ENCODE data around the gene CCDC12. TPM values are rescaled to one million over a fixed set of nuclear protein-coding genes. Genes with fewer than 3 reads are reported as not detected.

CCDC12 gene
- total and polyA plus RNA-seq, 9 of the 15 experiments (the other 6 are each of a cell fraction or from before 2014, with no cell fraction given), result 8.9 to 201 (median 86.9) TPM

DNA sequence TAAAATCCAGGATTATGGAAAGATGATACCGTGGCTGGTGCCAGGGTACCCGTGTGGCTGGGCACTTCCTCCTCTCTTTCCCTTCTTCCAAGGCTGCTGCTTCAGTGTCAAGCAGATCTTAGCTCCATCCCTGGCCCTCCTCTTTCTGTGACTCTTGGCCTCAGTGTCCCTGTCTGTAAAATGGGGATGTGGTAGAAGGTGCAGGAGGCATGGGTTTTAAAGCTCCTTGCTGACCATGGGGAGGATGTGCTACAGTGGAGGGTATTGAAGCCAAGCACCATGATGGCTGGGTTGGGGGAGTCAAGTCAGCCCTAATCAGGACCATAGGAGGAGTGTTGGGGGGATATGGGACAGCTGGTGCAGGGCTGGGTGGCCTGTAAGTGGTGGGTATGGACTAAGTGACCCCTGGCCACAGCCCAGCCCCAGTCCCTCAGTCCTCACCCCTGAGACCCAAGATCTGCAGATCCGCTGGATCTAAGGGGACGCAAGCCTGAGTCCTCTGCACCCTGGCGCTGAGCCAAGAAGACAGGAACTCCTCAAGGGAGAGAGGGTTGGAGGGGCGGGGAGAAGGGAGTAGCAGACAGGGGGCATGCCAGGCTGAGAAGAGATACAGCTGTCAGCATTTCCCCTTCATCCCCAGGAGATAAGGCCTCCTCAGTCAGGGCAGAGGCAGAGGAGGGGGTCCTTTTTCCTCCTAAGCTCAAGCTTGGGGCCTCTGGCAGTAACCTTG lies 87.0 kb downstream of the CCDC12 start (continued):
- TF ChIP-seq PREB (CRISPR knock-in tag; IDR thresholded peaks at IDR 0.05) (no peak), BCOR (IDR thresholded peaks at IDR 0.05) (peak; percentile 90), SUPT5H (IDR thresholded peaks at IDR 0.05) (no peak), ADNP (tag; IDR thresholded peaks at IDR 0.05) (peak; percentile 60; the same call in 1 of the 2 replicates)

DNA sequence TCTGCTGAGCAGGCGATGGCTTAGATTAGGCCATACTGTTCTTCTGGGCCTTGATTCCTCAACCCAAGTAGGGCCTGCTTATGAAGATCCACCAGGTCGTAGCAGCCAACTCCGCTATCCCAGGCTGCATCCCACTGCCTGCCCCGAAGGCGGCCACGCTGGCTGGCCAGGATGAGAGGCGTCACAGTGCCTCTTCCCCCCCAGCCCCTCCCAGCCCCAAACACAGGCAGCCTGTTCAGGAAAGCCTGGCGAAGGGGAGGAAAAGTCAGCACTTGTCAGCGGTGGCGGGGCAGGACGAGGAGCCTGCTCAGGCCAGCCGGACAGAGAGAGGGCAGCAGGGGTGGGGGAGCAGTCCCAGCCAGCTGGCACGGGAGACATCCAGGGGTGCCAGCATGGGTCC lies 87.8 kb downstream of the CCDC12 start:
- no peak overlapping the region for H3K4me2 ChIP-seq (ENCODE audit: insufficient read depth, low read length)
- H3K9ac ChIP-seq (ENCODE audit: insufficient read depth in 1 of 2, low read depth in 2 of 2, low read length in 2 of 2), result 0 out of 4 replicates have a peak overlapping the region, but pooled peaks of 1 of the 2 experiments have one; percentile 3
- no peak overlapping the region for H3K27ac ChIP-seq (ENCODE audit: extremely low read depth, low read depth, low read length)
- DNase-seq (ENCODE audit: extremely low read depth in 1 of 4, low spot score in 3 of 4), result no peak
- H3K9me3 ChIP-seq (replicated peaks; ENCODE audit: control insufficient read depth, insufficient read depth, low read depth, low read length), result no peaks in the 10 kb centered on the region
- peaks cover 30% of the 10 kb centered on the region for H4K20me1 ChIP-seq (replicated peaks; ENCODE audit: control insufficient read depth, insufficient read depth, low read length)
- ATAC-seq, result no peak; the same call in 2 of the 3 replicates
- H3K9me1 ChIP-seq (ENCODE audit: control insufficient read depth, insufficient read depth, low read length), result no peaks in the 10 kb centered on the region
- no peak overlapping the region for H3K4me3 ChIP-seq
- H3K27me3 ChIP-seq (ENCODE audit: control insufficient read depth in 2 of 2, insufficient read depth in 2 of 2, low read length in 2 of 2), result peaks cover 41 to 86% of the 10 kb centered on the region in 2 experiments
- no peak for FAIRE-seq
- ChIA-PET POLR2A (interaction anchor here (1.7 kb wide), 1 partner anchor 11 kb away, joined by 5 read pairs; the partner anchor contains the start of gene PTH1R), CTCF (ENCODE audit: low intra/inter-chr PET ratio) (no interaction called here)
- H2AFZ ChIP-seq (ENCODE audit: low read depth, low read length), result no peak overlapping the region
- in situ Hi-C loops (cut with MboI) (no loop called here), intact Hi-C loops (cut with micrococcal nuclease) (no loop called here)
- WGBS (ENCODE audit: insufficient coverage, low coverage, missing lambda C conversion rate), result 7% methylated on average over 13 of the region's 13 CpGs
- H3K4me1 ChIP-seq (replicated peaks in 1 of 2; ENCODE audit: control insufficient read depth in 2 of 2, insufficient read depth in 2 of 2, low read length in 2 of 2), result peaks cover 0 to 21% of the 10 kb centered on the region in 2 experiments; a peak in 3 of 5 replicates
- BruUV-seq (replicated peaks), result no TSS peak
- no peaks in the 10 kb centered on the region for H3K79me2 ChIP-seq (ENCODE audit: control insufficient read depth, insufficient read depth, low read length)
- H3K36me3 ChIP-seq (ENCODE audit: control insufficient read depth, insufficient read depth, low read length), result no peaks in the 10 kb centered on the region
- TF ChIP-seq FOXP1 (CRISPR knock-in tag; IDR thresholded peaks at IDR 0.05) (no peak), ZNF280A (IDR thresholded peaks at IDR 0.05; ENCODE audit: low read depth, partially characterized antibody) (no peak), TAF1 (IDR thresholded peaks at IDR 0.05; ENCODE audit: control insufficient read depth, extremely low read depth, insufficient read depth, low read length, severe bottlenecking) (no peak), HMGXB4 (CRISPR knock-in tag; IDR thresholded peaks at IDR 0.05) (no peak)
- TF ChIP-seq, protein P1, sequence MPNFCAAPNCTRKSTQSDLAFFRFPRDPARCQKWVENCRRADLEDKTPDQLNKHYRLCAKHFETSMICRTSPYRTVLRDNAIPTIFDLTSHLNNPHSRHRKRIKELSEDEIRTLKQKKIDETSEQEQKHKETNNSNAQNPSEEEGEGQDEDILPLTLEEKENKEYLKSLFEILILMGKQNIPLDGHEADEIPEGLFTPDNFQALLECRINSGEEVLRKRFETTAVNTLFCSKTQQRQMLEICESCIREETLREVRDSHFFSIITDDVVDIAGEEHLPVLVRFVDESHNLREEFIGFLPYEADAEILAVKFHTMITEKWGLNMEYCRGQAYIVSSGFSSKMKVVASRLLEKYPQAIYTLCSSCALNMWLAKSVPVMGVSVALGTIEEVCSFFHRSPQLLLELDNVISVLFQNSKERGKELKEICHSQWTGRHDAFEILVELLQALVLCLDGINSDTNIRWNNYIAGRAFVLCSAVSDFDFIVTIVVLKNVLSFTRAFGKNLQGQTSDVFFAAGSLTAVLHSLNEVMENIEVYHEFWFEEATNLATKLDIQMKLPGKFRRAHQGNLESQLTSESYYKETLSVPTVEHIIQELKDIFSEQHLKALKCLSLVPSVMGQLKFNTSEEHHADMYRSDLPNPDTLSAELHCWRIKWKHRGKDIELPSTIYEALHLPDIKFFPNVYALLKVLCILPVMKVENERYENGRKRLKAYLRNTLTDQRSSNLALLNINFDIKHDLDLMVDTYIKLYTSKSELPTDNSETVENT (CRISPR knock-in tag; IDR thresholded peaks at IDR 0.05), result no peak
- TF ChIP-seq, protein P2, sequence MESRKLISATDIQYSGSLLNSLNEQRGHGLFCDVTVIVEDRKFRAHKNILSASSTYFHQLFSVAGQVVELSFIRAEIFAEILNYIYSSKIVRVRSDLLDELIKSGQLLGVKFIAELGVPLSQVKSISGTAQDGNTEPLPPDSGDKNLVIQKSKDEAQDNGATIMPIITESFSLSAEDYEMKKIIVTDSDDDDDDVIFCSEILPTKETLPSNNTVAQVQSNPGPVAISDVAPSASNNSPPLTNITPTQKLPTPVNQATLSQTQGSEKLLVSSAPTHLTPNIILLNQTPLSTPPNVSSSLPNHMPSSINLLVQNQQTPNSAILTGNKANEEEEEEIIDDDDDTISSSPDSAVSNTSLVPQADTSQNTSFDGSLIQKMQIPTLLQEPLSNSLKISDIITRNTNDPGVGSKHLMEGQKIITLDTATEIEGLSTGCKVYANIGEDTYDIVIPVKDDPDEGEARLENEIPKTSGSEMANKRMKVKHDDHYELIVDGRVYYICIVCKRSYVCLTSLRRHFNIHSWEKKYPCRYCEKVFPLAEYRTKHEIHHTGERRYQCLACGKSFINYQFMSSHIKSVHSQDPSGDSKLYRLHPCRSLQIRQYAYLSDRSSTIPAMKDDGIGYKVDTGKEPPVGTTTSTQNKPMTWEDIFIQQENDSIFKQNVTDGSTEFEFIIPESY (CRISPR knock-in tag; IDR thresholded peaks at IDR 0.05), result no peak
